CD4-positive, CD25-positive, alpha-beta regulatory T cell (primary cell): ENCODE results near the gene MYO18A. TPM values are rescaled to one million over a fixed set of nuclear protein-coding genes. Genes with fewer than 3 reads are reported as not detected.
A peak's percentile ranks its signal among the peaks of the same experiment; 100 is the strongest.
"Not testable (repeated sequence)": the region's sequence is repeated elsewhere in the genome, so short reads cannot be mapped to it uniquely, and the experiment has no call there.

Experiments
- ATAC-seq, 2 donors: fragments of 150-1000 bp; cut with Tn5 transposase; one replicate each; pipeline ENCODE4 v1.10.0; 2021; ENCODE audit warnings: low read depth in 2 of 2, moderate number of reproducible peaks in 2 of 2, moderate library complexity in 1 of 2
- DNase-seq, 3 donors: peaks; one replicate each; pipeline versions ENCODE4 v3.0.0 to v3.0.0-alpha.2; 2012 to 2022; ENCODE audit warnings: mixed read lengths in 1 of 3
- H3K27ac ChIP-seq: one replicate; pipeline ENCODE4 v1.7.0; 2013; ENCODE audit warnings: mild to moderate bottlenecking, low read length; ENCODE audit not compliant: insufficient read depth, poor library complexity, severe bottlenecking
- H3K27me3 ChIP-seq: one replicate; pipeline ENCODE4 v1.7.0; 2013; ENCODE audit warnings: low read length; ENCODE audit not compliant: control insufficient read depth, insufficient read depth
- H3K36me3 ChIP-seq: one replicate; pipeline ENCODE4 v1.7.0; 2013; ENCODE audit warnings: mild to moderate bottlenecking, low read length, moderate library complexity; ENCODE audit not compliant: control insufficient read depth, insufficient read depth
- H3K4me1 ChIP-seq: 2 replicates; pipeline ENCODE4 v1.7.0; 2013; ENCODE audit warnings: mild to moderate bottlenecking, low read length; ENCODE audit not compliant: insufficient read depth, control insufficient read depth, poor library complexity, severe bottlenecking
- H3K4me3 ChIP-seq: one replicate; pipeline ENCODE4 v1.7.0; 2013; ENCODE audit warnings: low read depth, mild to moderate bottlenecking, low read length, moderate library complexity
- H3K9me3 ChIP-seq, 2 experiments: 1 replicate in 1 of 2; 2 replicates in 1 of 2; pipeline ENCODE4 v1.7.0; 2013; ENCODE audit warnings: low read length in 2 of 2, mild to moderate bottlenecking in 1 of 2, moderate library complexity in 1 of 2; ENCODE audit not compliant: control insufficient read depth in 2 of 2
- H3K27ac Mint-ChIP-seq, 3 donors: one replicate each; pipeline ENCODE4 v1.8.0; 2020 to 2022; ENCODE audit warnings: mild to moderate bottlenecking in 3 of 3, mixed read lengths in 3 of 3, moderate library complexity in 2 of 3
- H3K27me3 Mint-ChIP-seq: one replicate; pipeline ENCODE4 v1.8.0; 2022; ENCODE audit warnings: mild to moderate bottlenecking, mixed read lengths
- H3K36me3 Mint-ChIP-seq: one replicate; pipeline ENCODE4 v1.8.0; 2020; ENCODE audit warnings: mixed read lengths
- H3K4me1 Mint-ChIP-seq, 4 donors: one replicate each; pipeline ENCODE4 v1.8.0; 2020 to 2022; ENCODE audit warnings: mixed read lengths in 4 of 4, mild to moderate bottlenecking in 1 of 4
- H3K4me3 Mint-ChIP-seq, 4 donors: one replicate each; pipeline ENCODE4 v1.8.0; 2020 to 2022; ENCODE audit warnings: mild to moderate bottlenecking in 4 of 4, mixed read lengths in 4 of 4, moderate library complexity in 3 of 4
- H3K9me3 Mint-ChIP-seq, 7 donors: one replicate each; pipeline ENCODE4 v1.8.0; 2020 to 2022; ENCODE audit warnings: mixed read lengths in 7 of 7, mild to moderate bottlenecking in 3 of 7, moderate library complexity in 2 of 7
- polyA plus RNA-seq, 4 donors: library from polyadenylated mRNA; unstranded; fragments of 300-500 nt; fragmentation: Illumina TruSeq; gene quantifications; one replicate each; pipeline ENCODE4 v1.2.3, GENCODE V29; 2021
- total RNA-seq: library from RNA; stranded (reverse); gene quantifications from one replicate; pipeline ENCODE4 v1.2.3, GENCODE V29; 2022

The MYO18A gene
- total and polyA plus RNA-seq, 5 donors from 2014 or later, result 16.8 to 193 (median 21.0) TPM

GRCh38 chr17:29169806-29170591 is 10.2 kb downstream of the MYO18A start:
- no peak overlapping the region for H3K4me3 Mint-ChIP-seq
- Histone ChIP-seq H3K4me1 (no peaks in the 10 kb centered on the region), H3K27me3 (no peaks in the 10 kb centered on the region), H3K9me3 (no peaks in the 10 kb centered on the region), H3K4me3 (no peak overlapping the region), H3K36me3 (no peaks in the 10 kb centered on the region), H3K27ac (no peak overlapping the region)
- ATAC-seq (no peak), DNase-seq (no peak)
- H3K4me1 Mint-ChIP-seq, result peaks cover 0 to under 1% (median 0%) of the 10 kb centered on the region in 4 donors
- H3K27ac Mint-ChIP-seq, result no peak overlapping the region
- no peaks in the 10 kb centered on the region for H3K27me3 Mint-ChIP-seq
- H3K36me3 Mint-ChIP-seq, result peaks cover 12% of the 10 kb centered on the region
- H3K9me3 Mint-ChIP-seq, result no peaks in the 10 kb centered on the region

GRCh38 chr17:29168759-29169126 is 11.5 kb downstream of the MYO18A start:
- not testable (repeated sequence) for H3K4me3 ChIP-seq, H3K9me3 Mint-ChIP-seq, H3K27me3 ChIP-seq, H3K36me3 ChIP-seq, H3K27ac ChIP-seq, ATAC-seq, DNase-seq, H3K27me3 Mint-ChIP-seq, H3K27ac Mint-ChIP-seq, H3K4me1 ChIP-seq, H3K9me3 ChIP-seq, H3K4me1 Mint-ChIP-seq
- H3K4me3 Mint-ChIP-seq, result peak overlapping the region in 1 of 4 donors; percentile 38
- peaks cover 20% of the 10 kb centered on the region for H3K36me3 Mint-ChIP-seq

- no peaks in the 10 kb centered on the region for H3K4me1 ChIP-seq
- no peaks in the 10 kb centered on the region for H3K36me3 ChIP-seq
- H3K4me3 ChIP-seq, result no peak overlapping the region
- no peaks in the 10 kb centered on the region for H3K9me3 ChIP-seq
- no peak for DNase-seq
- no peak overlapping the region for H3K27ac ChIP-seq
- Mint-ChIP-seq H3K9me3 (no peaks in the 10 kb centered on the region), H3K27ac (no peak overlapping the region), H3K4me3 (peak overlapping the region in 1 of 4 donors; percentile 38), H3K36me3 (peaks cover 20% of the 10 kb centered on the region), H3K27me3 (no peaks in the 10 kb centered on the region), H3K4me1 (peaks cover 0 to 4% (median 2%) of the 10 kb centered on the region in 4 donors)
- H3K27me3 ChIP-seq, result no peaks in the 10 kb centered on the region
- ATAC-seq, result no peak
Measured at GRCh38 chr17:29168079-29168758, 12.0 kb downstream of the MYO18A start.

- H3K36me3 Mint-ChIP-seq, result peaks cover 20% of the 10 kb centered on the region
- DNase-seq (no peak), ATAC-seq (no peak)
- no peaks in the 10 kb centered on the region for H3K9me3 Mint-ChIP-seq
- H3K4me1 Mint-ChIP-seq, result peaks cover 0 to 4% (median 2%) of the 10 kb centered on the region in 4 donors
- no peak overlapping the region for H3K27ac Mint-ChIP-seq
- no peaks in the 10 kb centered on the region for H3K27me3 ChIP-seq
- H3K4me3 Mint-ChIP-seq, result no peak overlapping the region
- H3K4me3 ChIP-seq, result no peak overlapping the region
- no peaks in the 10 kb centered on the region for H3K9me3 ChIP-seq
- H3K27ac ChIP-seq, result no peak overlapping the region
- no peaks in the 10 kb centered on the region for H3K36me3 ChIP-seq
- H3K4me1 ChIP-seq, result no peaks in the 10 kb centered on the region
- no peaks in the 10 kb centered on the region for H3K27me3 Mint-ChIP-seq
Measured at GRCh38 chr17:29167393-29168078, 12.7 kb downstream of the MYO18A start.

GRCh38 chr17:29166507-29166887 is 13.7 kb downstream of the MYO18A start:
- H3K9me3 ChIP-seq, result no peaks in the 10 kb centered on the region
- Mint-ChIP-seq H3K9me3 (no peaks in the 10 kb centered on the region), H3K36me3 (peaks cover 25% of the 10 kb centered on the region), H3K27me3 (no peaks in the 10 kb centered on the region), H3K27ac (no peak overlapping the region), H3K4me1 (peaks cover 4 to 6% (median 5%) of the 10 kb centered on the region in 4 donors), H3K4me3 (no peak overlapping the region)
- H3K4me3 ChIP-seq, result no peak overlapping the region
- H3K4me1 ChIP-seq, result no peaks in the 10 kb centered on the region
- DNase-seq (no peak), ATAC-seq (no peak)
- no peaks in the 10 kb centered on the region for H3K36me3 ChIP-seq
- H3K27me3 ChIP-seq, result no peaks in the 10 kb centered on the region
- no peak overlapping the region for H3K27ac ChIP-seq

- Mint-ChIP-seq H3K4me1 (peaks cover 4 to 6% (median 5%) of the 10 kb centered on the region in 4 donors), H3K27me3 (no peaks in the 10 kb centered on the region), H3K4me3 (no peak overlapping the region), H3K36me3 (peaks cover 25% of the 10 kb centered on the region), H3K9me3 (no peaks in the 10 kb centered on the region), H3K27ac (no peak overlapping the region)
- Histone ChIP-seq H3K27ac (no peak overlapping the region), H3K27me3 (no peaks in the 10 kb centered on the region), H3K4me1 (no peaks in the 10 kb centered on the region), H3K9me3 (no peaks in the 10 kb centered on the region), H3K4me3 (no peak overlapping the region), H3K36me3 (no peaks in the 10 kb centered on the region)
- no peak for DNase-seq
- no peak for ATAC-seq
Measured at GRCh38 chr17:29165800-29166506, 14.2 kb downstream of the MYO18A start.

- Histone ChIP-seq H3K4me3 (no peak overlapping the region), H3K36me3 (no peaks in the 10 kb centered on the region), H3K9me3 (no peaks in the 10 kb centered on the region), H3K4me1 (no peaks in the 10 kb centered on the region), H3K27me3 (no peaks in the 10 kb centered on the region), H3K27ac (no peak overlapping the region)
- H3K27me3 Mint-ChIP-seq, result no peaks in the 10 kb centered on the region
- H3K9me3 Mint-ChIP-seq, result no peaks in the 10 kb centered on the region
- no peak for DNase-seq
- H3K4me1 Mint-ChIP-seq, result peaks cover 4 to 6% (median 5%) of the 10 kb centered on the region in 4 donors
- H3K27ac Mint-ChIP-seq, result no peak overlapping the region
- H3K36me3 Mint-ChIP-seq, result peaks cover 25% of the 10 kb centered on the region
- no peak overlapping the region for H3K4me3 Mint-ChIP-seq
- ATAC-seq, result no peak
Measured at GRCh38 chr17:29165261-29165660, 14.9 kb downstream of the MYO18A start.
